Activated CD4-positive, alpha-beta T cell treated with anti-CD3 and anti-CD28 coated beads, Interleukin-2, amount 50 U/mL, for 16 hours (primary cell): Measurements from ENCODE around the gene ZSCAN16.

ENCODE experiments used
- DNase-seq: peaks from one replicate; pipeline ENCODE4 v3.0.0-alpha.2; 2020

The ZSCAN16 gene

GRCh38 chr6:28134716-28135115 is 10.3 kb downstream of the ZSCAN16 start:
- no peak for DNase-seq

GRCh38 chr6:28135393-28135792 is 11.0 kb downstream of the ZSCAN16 start:
- DNase-seq = peak; percentile 19

- DNase-seq = peak; percentile 91
Measured at GRCh38 chr6:28136585-28137504, 12.4 kb downstream of the ZSCAN16 start.

- peak; percentile 70 for DNase-seq
Measured at GRCh38 chr6:28137505-28137981, 13.1 kb downstream of the ZSCAN16 start.

- peak; percentile 20 for DNase-seq
Measured at GRCh38 chr6:28139860-28140543, 15.6 kb downstream of the ZSCAN16 start.

- DNase-seq = no peak
Measured at GRCh38 chr6:28140616-28141015, 16.2 kb downstream of the ZSCAN16 start.

GRCh38 chr6:28141500-28142329 is 17.3 kb downstream of the ZSCAN16 start, which contains the start of gene ZKSCAN8:
TSS of gene ZKSCAN8 (plus strand) at chr6:28141883. CDS start at chr6:28148408, 6,525 bp downstream.
- peak; percentile 92 for DNase-seq

- DNase-seq = no peak
Measured at GRCh38 chr6:28142446-28142845, 18.0 kb downstream of the ZSCAN16 start.

- no peak for DNase-seq
Measured at GRCh38 chr6:28145231-28145630, 20.8 kb downstream of the ZSCAN16 start.

GRCh38 chr6:28152531-28152930 is 28.1 kb downstream of the ZSCAN16 start:
- DNase-seq = no peak

- no peak for DNase-seq
Measured at GRCh38 chr6:28153546-28153945, 29.1 kb downstream of the ZSCAN16 start.

- no peak for DNase-seq
Measured at GRCh38 chr6:28154357-28154756, 29.9 kb downstream of the ZSCAN16 start.

- DNase-seq = no peak
Measured at GRCh38 chr6:28158318-28158717, 33.9 kb downstream of the ZSCAN16 start.

- no peak for DNase-seq
Measured at GRCh38 chr6:28159029-28159607, 34.7 kb downstream of the ZSCAN16 start.

GRCh38 chr6:28160233-28160632 is 35.8 kb downstream of the ZSCAN16 start:
- no peak for DNase-seq

GRCh38 chr6:28161410-28162079 is 37.1 kb downstream of the ZSCAN16 start:
- DNase-seq = peak; percentile 70

- DNase-seq = no peak
Measured at GRCh38 chr6:28165563-28165962, 41.2 kb downstream of the ZSCAN16 start.

- DNase-seq = no peak
Measured at GRCh38 chr6:28167068-28167467, 42.7 kb downstream of the ZSCAN16 start.

GRCh38 chr6:28167926-28168325 is 43.5 kb downstream of the ZSCAN16 start:
- DNase-seq = no peak

- no peak for DNase-seq
Measured at GRCh38 chr6:28171271-28171670, 46.9 kb downstream of the ZSCAN16 start.

- DNase-seq = no peak
Measured at GRCh38 chr6:28172006-28172405, 47.6 kb downstream of the ZSCAN16 start.

- DNase-seq = no peak
Measured at GRCh38 chr6:28176373-28176772, 52.0 kb downstream of the ZSCAN16 start.
